OCI-LY1 (cell line): ENCODE data around the gene AK3.

Source experiments
- CTCF ChIP-seq: fragments of 200-600 bp; sonication (generic), shearing (Covaris generic); IDR thresholded peaks from 2 replicates; pipeline ENCODE4 v1.5.1; 2017; ENCODE audit warnings: mild to moderate bottlenecking, antibody characterized with exemption, low read length, moderate library complexity, mixed read lengths
- EZH2 ChIP-seq: fragments of 200-600 bp; sonication (generic), shearing (Covaris generic); IDR thresholded peaks from 2 replicates; pipeline ENCODE4 v1.8.0; 2017; ENCODE audit warnings: borderline replicate concordance, mixed run types, mild to moderate bottlenecking, antibody characterized with exemption, low read length, moderate library complexity, mixed read lengths

- peak; percentile 54 for TF ChIP-seq CTCF
- TF ChIP-seq EZH2: no peak
Observed at GRCh38 chr9:4679268-4680172, 61.5 kb downstream of the AK3 start, which contains the start of gene CDC37L1.
